DOHH2 (cell line): Measurements from ENCODE around the gene NOP56.

Experiments used
- H3F3A ChIP-seq: fragments of 200-600 bp; sonication (generic), shearing (Covaris generic); 2 replicates; pipeline ENCODE4 v1.6.0; 2016; ENCODE audit warnings: antibody characterized with exemption, mild to moderate bottlenecking; ENCODE audit not compliant: control insufficient read depth, insufficient read depth
- H3K27ac ChIP-seq: fragments of 200-600 bp; sonication (generic); 2 replicates; pipeline ENCODE4 v1.5.1; 2014; ENCODE audit warnings: low read depth, mild to moderate bottlenecking, low read length, moderate library complexity
- H3K27me3 ChIP-seq: fragments of 200-600 bp; sonication (generic); 2 replicates; pipeline ENCODE4 v1.6.1; 2014; ENCODE audit warnings: mild to moderate bottlenecking, low read length, mixed read lengths; ENCODE audit not compliant: control insufficient read depth
- H3K36me3 ChIP-seq: fragments of 200-600 bp; sonication (generic); 2 replicates; pipeline ENCODE4 v1.6.1; 2014; ENCODE audit warnings: mild to moderate bottlenecking, low read length, moderate library complexity, mixed read lengths; ENCODE audit not compliant: control insufficient read depth
- H3K4me1 ChIP-seq: fragments of 200-600 bp; sonication (generic); 2 replicates; pipeline ENCODE4 v1.6.1; 2014; ENCODE audit warnings: mild to moderate bottlenecking, low read length, mixed read lengths; ENCODE audit not compliant: control insufficient read depth
- H3K4me2 ChIP-seq: fragments of 200-600 bp; sonication (generic); 2 replicates; pipeline ENCODE4 v1.6.0; 2014; ENCODE audit warnings: mild to moderate bottlenecking, low read length, moderate library complexity
- H3K4me3 ChIP-seq: fragments of 200-600 bp; sonication (generic); 2 replicates; pipeline ENCODE4 v1.5.1; 2014; ENCODE audit warnings: mild to moderate bottlenecking, low read length, mixed read lengths
- H3K79me2 ChIP-seq: fragments of 200-600 bp; sonication (generic); 2 replicates; pipeline ENCODE4 v1.6.1; 2014; ENCODE audit warnings: mild to moderate bottlenecking, low read length, mixed read lengths; ENCODE audit not compliant: control insufficient read depth
- H3K9me2 ChIP-seq: fragments of 200-600 bp; sonication (generic); replicated peaks from 2 replicates; pipeline ENCODE4 v1.6.1; 2014; ENCODE audit warnings: mild to moderate bottlenecking, low read length, mixed read lengths; ENCODE audit not compliant: control insufficient read depth
- H3K9me3 ChIP-seq: fragments of 200-600 bp; sonication (generic); 2 replicates; pipeline ENCODE4 v1.6.1; 2014; ENCODE audit warnings: antibody characterized with exemption, low read length, mixed read lengths; ENCODE audit not compliant: control insufficient read depth, insufficient read depth
- H4K20me1 ChIP-seq: fragments of 200-600 bp; sonication (generic); 2 replicates; pipeline ENCODE4 v1.6.0; 2014; ENCODE audit warnings: low read depth, mild to moderate bottlenecking, antibody characterized with exemption, low read length, moderate library complexity; ENCODE audit not compliant: control insufficient read depth, insufficient read depth
- EZH2phosphoT487 ChIP-seq: fragments of 200-600 bp; sonication (generic); IDR thresholded peaks from 2 replicates; pipeline ENCODE4 v1.6.1; 2017; ENCODE audit warnings: borderline replicate concordance, mild to moderate bottlenecking, antibody characterized with exemption, low read length, moderate library complexity, mixed read lengths
- TF ChIP-seq, protein P1 (sequence below): fragments of 200-600 bp; sonication (generic); IDR thresholded peaks from one replicate; pipeline ENCODE4 v1.5.1; 2014; ENCODE audit warnings: antibody characterized with exemption, mild to moderate bottlenecking, low read depth, low read length; ENCODE audit not compliant: poor library complexity, severe bottlenecking

NOP56 gene

DNA sequence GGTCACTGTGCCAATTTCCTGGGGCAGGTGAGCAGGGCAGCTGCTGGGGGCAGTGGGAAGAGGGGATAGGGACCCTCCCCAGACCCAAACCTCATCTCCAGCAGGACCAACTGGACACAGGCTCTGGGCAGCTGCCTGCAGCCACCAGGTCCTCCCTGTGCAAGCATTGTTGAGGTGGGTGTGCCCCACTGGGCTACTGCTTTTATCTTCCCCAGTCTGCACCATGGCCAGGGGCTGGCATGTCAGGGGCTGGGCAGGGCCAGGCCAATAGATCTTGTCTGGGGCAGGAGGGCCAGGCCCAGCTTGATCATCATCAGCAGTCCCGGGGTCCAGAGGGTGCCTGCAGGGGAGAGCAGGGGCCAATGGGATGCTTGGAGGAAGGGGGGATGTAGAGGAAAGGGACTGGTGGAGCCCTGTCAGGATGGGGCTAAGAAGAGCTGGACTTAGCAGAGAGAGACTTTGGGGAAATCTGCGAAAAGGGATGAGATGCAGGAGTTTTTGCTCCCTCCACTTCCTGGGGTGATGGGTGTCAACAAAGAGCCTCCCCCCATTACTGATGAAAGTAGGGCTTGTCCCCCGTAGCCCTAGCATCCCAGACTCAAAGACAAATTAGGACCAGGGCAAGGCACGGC, 45.9 kb downstream of the NOP56 start:
- Histone ChIP-seq H3K4me3 (no peak overlapping the region), H3K9me3 (no peaks in the 10 kb centered on the region), H3F3A (no peaks in the 10 kb centered on the region), H3K4me2 (no peak overlapping the region), H3K27me3 (peaks cover 32% of the 10 kb centered on the region), H3K9me2 (no peaks in the 10 kb centered on the region), H3K79me2 (no peaks in the 10 kb centered on the region), H3K4me1 (no peaks in the 10 kb centered on the region), H4K20me1 (no peaks in the 10 kb centered on the region), H3K36me3 (no peaks in the 10 kb centered on the region), H3K27ac (no peak overlapping the region)
- no peak for TF ChIP-seq EZH2phosphoT487
- TF ChIP-seq, protein P1, sequence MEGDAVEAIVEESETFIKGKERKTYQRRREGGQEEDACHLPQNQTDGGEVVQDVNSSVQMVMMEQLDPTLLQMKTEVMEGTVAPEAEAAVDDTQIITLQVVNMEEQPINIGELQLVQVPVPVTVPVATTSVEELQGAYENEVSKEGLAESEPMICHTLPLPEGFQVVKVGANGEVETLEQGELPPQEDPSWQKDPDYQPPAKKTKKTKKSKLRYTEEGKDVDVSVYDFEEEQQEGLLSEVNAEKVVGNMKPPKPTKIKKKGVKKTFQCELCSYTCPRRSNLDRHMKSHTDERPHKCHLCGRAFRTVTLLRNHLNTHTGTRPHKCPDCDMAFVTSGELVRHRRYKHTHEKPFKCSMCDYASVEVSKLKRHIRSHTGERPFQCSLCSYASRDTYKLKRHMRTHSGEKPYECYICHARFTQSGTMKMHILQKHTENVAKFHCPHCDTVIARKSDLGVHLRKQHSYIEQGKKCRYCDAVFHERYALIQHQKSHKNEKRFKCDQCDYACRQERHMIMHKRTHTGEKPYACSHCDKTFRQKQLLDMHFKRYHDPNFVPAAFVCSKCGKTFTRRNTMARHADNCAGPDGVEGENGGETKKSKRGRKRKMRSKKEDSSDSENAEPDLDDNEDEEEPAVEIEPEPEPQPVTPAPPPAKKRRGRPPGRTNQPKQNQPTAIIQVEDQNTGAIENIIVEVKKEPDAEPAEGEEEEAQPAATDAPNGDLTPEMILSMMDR: no peak

DNA sequence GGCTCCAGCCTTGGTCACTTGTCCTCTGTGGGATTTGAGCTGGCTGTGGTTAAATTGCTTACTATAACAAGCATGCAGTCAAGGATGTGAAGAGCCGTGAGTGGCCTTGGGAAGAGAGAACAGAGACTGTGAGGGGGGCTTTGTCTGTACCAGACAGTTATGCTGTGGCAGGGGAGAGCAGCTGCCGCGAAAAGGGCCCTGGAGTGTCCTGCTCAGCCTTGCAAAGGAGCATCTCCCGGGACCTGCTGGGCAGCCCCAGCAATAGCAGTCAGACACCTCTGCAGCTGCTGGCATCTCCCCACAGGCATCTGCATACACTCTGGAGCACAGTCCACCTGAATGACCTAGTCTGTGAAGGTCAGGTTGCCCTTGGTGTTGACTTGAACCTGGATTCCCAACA, 46.5 kb downstream of the NOP56 start:
- H3K79me2 ChIP-seq: no peaks in the 10 kb centered on the region
- H3K4me2 ChIP-seq: no peak overlapping the region
- no peaks in the 10 kb centered on the region for H4K20me1 ChIP-seq
- H3K4me3 ChIP-seq: no peak overlapping the region
- TF ChIP-seq EZH2phosphoT487: no peak
- TF ChIP-seq, protein P1: no peak
- no peaks in the 10 kb centered on the region for H3F3A ChIP-seq
- peaks cover 27% of the 10 kb centered on the region for H3K27me3 ChIP-seq
- H3K9me2 ChIP-seq: no peaks in the 10 kb centered on the region
- no peaks in the 10 kb centered on the region for H3K9me3 ChIP-seq
- no peaks in the 10 kb centered on the region for H3K36me3 ChIP-seq
- no peak overlapping the region for H3K27ac ChIP-seq
- no peaks in the 10 kb centered on the region for H3K4me1 ChIP-seq

DNA sequence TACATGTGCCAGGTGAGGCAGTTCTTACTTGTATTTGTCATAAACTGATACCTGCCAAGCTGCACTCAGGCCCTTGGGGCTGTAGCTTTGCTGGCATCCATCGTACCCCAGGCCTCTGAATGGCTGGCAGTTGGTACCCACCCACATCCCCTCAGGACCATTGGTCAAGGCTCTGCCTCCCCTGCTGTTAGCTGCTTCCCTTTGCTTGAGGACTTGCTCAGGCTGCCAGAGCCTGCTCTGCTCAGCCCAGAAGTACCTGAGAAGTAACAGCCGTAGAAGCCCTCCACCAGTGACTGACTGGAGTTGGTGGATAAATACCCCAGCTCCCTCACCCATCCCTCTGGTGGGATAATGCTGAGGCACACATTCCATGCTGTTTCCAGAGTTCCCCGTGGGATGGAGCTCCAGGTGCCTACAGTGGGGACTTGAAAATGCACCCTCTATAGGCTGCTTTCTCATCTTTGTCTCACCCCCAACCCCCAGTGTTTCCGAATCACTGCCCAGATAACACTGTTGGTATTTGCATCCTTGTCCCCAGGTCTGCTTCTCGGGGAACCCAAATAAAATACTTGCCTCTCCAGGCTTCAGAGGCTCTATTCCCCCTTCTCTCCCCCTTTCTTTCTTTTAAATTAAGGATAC, 47.5 kb downstream of the NOP56 start:
- TF ChIP-seq, protein P1: no peak
- TF ChIP-seq EZH2phosphoT487: no peak
- H3K9me3 ChIP-seq: no peaks in the 10 kb centered on the region
- no peaks in the 10 kb centered on the region for H3F3A ChIP-seq
- H4K20me1 ChIP-seq: no peaks in the 10 kb centered on the region
- no peak overlapping the region for H3K4me2 ChIP-seq
- H3K36me3 ChIP-seq: no peaks in the 10 kb centered on the region
- no peak overlapping the region for H3K4me3 ChIP-seq
- peaks cover 18% of the 10 kb centered on the region for H3K27me3 ChIP-seq
- no peak overlapping the region for H3K27ac ChIP-seq
- no peaks in the 10 kb centered on the region for H3K4me1 ChIP-seq
- H3K9me2 ChIP-seq: no peaks in the 10 kb centered on the region
- no peaks in the 10 kb centered on the region for H3K79me2 ChIP-seq
